ENCODE results near the gene ENKUR.
"Not testable (repeated sequence)": the region's sequence is repeated elsewhere in the genome, so short reads cannot be mapped to it uniquely, and the experiment has no call there.

The ENKUR gene

DNA sequence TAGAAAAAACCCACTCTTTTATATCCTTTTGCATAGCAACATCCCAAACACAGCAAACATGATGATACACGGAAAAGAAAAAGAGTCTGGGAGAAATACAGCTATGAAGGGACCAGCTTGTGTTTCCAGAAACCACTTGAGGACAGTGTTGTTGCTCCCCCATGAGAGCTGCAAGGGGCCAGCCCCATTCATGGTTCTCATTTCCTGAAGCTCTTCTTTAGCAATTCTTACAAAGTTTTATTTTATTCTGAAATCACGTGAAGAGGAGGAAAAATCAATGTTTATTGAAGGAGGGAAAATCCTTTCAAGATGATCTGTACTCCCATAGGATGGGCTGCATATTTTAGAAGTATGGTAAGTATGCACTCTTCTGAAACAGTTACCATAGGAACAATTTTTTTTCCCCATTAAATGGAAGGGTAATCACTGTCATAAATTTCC, 46.1 kb downstream of the ENKUR start:
- no peak for DNase-seq

GRCh38 chr10:24968951-24969350, 47.0 kb downstream of the ENKUR start:
- not testable (repeated sequence) for DNase-seq

DNA sequence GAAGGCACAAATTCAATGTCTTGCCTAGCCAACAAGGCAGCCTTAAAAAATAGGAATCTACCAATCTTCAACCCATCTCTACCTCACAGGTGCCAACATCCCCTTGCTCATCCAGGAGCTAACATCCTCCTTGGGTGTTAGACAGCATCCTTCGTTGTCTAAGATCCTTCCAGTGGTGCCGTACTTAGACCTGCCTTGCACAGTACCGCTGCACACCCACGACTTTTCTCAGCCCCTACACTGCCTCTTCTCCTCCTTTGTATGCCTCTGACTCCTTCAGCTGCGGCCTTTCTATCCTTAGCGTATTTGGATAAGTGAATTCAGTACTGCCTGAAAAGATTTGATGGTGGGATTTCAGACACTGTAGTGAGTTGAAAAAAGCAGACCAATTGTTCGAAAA, 47.6 kb downstream of the ENKUR start:
- DNase-seq, result no peak

- no peak for DNase-seq
Measured at GRCh38 chr10:24966962-24967481, 48.9 kb downstream of the ENKUR start.

DNA sequence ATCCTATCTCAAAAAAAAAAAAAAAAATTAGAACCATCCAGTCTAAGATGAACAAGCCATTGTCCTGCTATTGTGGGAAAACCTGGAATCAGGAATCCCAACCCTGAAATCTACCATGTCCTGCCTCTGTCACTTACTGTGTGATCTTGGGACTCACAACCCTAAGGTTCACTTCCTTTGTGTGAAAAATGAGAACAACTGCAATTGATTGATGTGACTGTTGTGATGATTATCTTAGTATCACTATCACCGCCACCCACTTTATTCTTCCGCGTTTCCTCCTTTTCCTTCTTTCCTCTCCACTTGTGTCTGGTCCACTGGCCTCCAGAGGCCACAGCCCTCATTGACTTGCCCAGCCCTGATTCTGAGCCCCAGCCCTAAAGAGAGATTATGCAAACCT, 50.9 kb downstream of the ENKUR start:
- DNase-seq, result no peak

- no peak for DNase-seq
Measured at GRCh38 chr10:24963521-24964041, 52.4 kb downstream of the ENKUR start.

DNA sequence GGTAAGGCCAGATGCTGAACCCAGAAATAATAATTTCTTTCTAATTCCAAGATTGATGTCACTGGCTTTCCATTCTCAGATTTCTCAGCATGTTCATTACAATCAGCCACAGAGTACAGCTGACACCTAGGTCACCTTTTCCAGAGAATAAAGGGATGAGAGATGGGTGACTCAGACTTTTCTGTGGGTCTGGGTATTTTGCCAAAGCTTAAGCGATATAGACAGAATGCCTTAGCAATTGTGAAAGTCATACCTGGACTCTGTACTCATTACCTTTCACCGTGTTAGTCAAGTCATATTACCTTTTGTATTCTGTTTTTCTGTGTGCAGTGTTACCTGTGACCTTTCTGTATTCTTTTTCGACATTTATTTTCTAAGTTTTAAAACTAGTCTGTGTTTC, 53.0 kb downstream of the ENKUR start:
- DNase-seq, result no peak

- DNase-seq, result no peak
Measured at GRCh38 chr10:24961582-24961981, 54.4 kb downstream of the ENKUR start.

DNA sequence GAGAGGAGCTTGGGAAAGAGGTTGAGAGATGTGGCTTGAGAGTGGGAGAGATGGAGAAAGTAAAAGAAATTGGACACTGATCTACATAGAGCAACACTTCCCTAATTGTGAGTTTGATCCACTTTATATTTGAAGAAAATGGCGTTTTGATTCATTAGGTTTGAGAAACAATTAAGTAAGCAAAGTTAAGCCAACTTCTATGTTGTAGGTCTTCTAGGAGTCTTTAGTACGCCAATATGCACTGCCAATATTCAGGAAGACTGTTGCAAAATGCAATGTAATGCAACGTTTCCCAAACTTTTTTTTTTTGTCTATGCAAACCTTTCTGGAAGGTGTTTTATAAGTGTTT, 56.6 kb downstream of the ENKUR start:
- no peak for DNase-seq

- DNase-seq, result no peak
Measured at GRCh38 chr10:24958721-24959381, 57.1 kb downstream of the ENKUR start.

GRCh38 chr10:24958091-24958720, 57.8 kb downstream of the ENKUR start:
- no peak for DNase-seq

- DNase-seq, result not testable (repeated sequence)
Measured at GRCh38 chr10:24957624-24958051, 58.3 kb downstream of the ENKUR start.

DNA sequence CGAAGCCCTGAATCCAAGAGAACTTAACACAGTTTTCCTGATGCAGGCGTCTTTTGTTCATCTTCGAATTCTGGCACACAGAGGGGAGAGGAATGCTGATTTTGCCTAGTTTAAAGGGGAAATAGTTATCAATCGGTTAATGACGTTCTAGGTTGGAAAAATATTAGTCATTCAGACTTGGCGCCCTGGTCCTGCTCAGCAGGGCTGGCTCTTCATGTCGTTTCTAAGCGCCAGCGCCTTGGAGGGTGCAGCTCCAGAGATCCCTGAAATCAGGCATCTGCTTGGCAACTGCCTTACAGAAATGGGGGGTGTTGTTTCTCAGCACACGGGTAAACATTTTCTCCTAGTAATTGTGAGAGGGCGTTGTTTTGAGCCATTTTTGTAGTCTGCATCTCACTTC, 62.3 kb downstream of the ENKUR start:
- DNase-seq, result no peak

DNA sequence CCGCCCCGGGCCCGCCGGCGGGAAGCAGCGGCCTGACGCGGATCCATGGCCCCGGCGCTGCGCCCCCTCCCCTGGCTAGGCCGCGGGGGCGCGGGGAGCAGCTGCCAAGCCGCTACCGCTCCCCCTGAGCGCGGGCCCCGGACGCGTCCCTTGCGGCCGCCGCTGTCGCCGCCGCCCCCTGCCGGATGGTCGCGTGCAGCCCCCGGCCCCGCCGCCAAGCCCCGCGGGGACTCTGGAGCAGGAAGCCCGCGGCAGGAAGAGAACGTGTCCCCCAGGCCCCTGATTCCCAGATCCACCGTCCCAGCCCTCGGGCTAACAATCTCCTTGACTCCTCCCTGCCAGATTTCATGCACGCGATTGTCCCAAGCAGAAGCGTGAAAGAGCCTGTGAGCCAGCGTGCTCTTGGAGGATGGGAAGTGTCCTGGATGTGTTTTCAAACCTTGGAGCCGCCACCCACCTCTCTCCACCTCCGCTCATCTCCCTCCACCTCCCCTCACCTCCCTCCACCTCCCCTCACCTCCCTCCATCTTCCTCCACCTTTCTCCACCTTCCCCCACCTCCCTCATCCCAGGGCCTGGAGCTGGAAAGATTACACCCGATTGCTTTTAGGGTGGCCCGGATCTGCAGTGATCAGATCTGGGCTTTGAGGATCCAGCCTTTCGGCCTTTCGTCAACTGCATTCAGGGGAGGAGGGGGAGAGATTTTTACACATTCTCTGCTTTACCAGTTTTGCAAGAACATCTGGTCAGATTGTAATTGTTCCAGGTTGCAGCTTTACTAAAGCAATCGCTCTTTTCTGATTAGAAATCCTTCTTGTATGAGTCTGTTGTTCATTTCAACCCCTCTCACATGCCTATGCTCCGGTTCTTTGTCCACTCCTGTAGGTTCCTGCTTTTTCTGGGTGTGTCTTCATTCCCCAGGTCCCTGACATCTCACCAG, 63.0 kb downstream of the ENKUR start:
- DNase-seq, result no peak

DNA sequence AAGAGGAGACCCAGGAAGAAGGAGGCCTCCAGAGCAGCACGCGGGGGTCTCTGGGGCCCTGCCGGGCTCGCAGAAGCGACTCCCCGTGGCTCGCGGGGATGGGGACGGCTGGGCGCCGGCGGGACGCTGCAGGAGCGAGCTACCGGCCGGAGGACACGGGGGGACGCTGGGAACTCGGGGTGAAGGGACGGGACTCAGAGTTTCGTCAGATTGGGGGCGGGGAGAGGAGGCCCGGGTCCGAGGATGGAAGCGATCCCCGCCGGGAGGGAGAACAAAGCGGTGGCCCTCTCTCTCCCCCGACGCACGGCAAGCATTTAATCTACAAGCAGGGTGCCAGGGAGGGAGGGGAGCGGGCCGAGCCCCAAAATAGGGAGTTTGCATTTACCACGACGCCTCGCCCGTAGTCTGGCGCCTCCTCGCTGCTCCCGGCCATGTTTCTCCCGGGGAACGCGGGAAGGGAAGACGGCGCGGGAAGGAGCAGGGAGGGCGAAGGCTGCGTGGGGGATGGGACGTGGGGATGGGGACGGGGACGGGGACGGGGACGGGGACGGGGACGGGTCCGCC, 63.7 kb downstream of the ENKUR start, which contains the start of gene PRTFDC1:
Gene PRTFDC1, minus strand, starts transcription at position 464 of the 564 bp plus-strand sequence. Its CDS starts 31 bp downstream, at position 433.
- DNase-seq, result no peak

- DNase-seq, result no peak
Measured at GRCh38 chr10:24951201-24952142, 64.5 kb downstream of the ENKUR start.

- no peak for DNase-seq
Measured at GRCh38 chr10:24950439-24950838, 65.5 kb downstream of the ENKUR start.

DNA sequence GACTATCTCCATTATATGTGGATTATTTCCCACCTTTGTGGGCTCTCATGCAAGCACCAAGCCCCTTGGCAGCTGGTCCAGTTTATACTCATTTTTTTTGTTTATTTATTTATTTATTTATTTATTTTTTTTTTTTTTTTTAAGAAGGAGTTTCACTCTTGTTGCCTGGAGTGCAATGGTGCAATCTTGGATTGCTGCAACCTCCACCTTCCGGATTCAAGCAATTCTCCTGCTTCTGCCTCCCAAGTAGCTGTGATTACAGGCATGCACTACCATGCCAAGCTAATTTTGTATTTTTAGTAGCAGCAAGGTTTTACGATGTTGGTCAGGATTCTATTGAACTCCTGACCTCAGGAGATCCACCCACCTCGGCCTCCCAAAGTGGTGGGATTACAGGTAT, 66.3 kb downstream of the ENKUR start:
- DNase-seq, result no peak

DNA sequence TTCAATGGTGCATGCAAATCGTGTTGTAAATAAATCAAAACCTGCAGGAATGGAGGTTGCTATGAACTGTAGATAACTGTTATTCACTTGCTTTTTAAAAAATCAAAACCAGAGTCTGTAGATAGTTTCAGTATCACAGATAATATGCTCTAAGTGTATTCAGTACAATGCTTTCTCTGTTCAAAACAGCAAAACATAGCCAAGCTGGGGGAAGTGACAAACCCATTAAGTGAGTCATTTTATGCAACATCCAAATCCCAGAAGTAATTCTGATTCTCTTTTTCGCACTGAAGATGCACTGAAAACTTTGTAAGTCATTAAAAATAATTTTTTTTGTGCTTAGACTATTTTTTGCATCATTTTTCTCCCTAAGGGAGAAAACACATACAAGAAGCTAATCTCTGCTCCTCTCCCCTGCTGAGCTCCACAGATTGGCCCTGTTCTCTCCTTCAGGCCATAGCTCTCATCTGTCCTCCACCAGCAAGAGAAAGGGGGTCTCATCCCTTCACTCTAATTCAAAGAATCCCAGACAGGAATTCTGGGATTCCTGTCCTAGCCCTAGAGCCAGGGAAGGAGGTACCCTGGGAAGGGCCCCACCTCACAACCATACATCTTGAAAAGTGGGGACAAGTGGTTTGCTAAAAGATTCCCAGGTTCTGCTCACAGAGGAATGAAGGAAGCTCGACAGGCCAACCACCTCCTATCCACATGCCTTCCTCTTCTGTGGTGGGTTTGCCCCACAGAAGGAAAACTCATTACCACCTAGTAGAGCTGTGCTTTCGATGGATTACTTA, 68.5 kb downstream of the ENKUR start:
- no peak for DNase-seq

DNA sequence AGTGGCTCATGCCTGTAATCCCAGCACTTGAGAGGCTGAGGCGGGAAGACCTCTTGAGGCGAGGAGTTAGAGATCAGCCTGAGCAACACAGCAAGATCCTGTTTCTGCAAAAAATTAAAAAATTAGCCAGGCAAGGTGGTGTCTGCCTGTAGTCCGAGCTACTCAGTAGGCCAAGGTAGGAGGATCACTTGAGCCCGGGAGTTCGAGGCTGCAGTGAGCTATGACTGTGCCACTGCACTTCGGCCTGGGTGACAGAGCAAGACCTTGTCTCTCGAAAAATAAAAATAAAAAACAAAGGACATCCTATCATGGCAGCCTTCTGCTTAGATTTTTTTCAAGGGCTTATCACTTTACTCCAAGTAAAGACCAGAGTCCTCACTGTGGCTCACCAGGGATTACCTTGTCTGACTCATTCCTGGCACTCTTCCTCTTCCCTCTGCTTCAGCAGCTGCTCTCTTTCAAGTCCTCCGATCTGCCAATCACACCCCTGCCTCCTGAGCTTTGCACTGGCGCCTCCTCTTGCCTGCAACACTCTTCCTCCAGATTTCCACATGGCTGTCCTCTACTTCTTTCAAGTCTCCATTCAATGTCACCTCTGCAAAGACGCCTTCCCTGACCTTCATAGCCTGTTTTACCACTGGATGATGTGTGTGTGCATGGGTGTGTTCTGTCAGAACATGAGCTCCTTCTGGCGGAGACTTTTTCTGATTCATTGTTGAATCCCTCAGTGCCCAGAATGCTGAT, 71.3 kb downstream of the ENKUR start:
- no peak for DNase-seq

All from GDM1 (cell line).